HG03460 (cell line): ENCODE data around the gene NEMP2.
"Not testable (repeated sequence)": the region's sequence is repeated elsewhere in the genome, so short reads cannot be mapped to it uniquely, and the experiment has no call there.

Source experiments
- ATAC-seq: cut with Tn5 transposase; IDR thresholded peaks from one replicate; pipeline ENCODE4 v1.9.1; 2021; ENCODE audit not compliant: unreplicated experiment

The NEMP2 gene

DNA sequence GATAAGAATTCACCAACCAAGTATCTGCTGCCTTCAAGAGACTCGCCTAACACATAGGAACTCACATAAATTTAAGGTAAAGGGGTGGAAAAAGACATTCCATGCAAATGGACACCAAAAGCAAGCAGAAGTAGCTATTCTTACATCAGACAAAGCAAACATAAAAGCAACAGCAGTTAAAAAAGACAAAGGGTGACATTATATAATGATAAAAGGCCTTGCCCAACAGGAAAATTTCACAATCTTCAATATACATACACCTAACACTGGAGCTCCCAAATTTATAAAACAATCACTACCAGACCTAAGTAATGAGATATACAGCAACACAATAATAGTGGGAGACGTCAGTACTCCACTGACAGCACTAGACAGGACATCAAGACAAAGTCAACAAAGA lies 41.4 kb downstream of the NEMP2 start:
- no peak for ATAC-seq

DNA sequence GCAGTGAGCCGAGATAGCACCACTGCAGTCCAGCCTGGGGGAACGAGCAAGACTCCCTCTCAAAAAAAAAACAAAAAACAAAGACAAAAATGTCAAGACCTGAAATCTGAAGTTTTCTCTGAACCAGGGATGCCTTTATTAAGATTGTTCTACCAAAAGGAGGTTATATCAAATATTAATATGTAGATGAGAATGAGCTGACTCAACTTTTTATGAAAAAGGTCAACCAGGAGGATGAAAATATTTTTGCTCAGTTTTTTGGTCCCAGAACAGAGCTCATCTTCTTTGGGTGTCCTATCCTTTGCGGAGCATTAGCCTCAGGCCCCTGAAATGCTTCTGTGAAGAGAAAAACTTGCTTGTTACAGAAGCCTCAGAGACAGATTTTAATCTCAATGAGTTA lies 44.0 kb downstream of the NEMP2 start:
- ATAC-seq = no peak

DNA sequence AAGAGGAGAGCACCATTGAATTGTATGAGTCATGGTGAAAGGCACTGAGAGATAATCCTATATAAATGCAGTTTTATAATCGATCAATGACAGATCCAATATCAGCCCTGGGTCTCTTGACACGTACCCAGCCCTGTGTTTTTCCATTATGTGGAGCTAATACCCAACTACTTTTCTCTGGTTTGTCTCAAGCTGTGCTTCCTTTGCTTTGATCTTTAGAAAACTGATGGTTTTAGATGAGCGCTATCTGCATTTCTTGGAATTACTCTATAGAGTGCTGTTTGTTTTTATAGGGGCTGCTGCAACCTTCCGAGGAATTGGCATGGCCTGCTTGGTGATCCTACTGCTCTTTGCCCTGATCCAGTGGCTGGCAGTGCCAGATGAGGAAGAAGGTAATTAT lies 45.0 kb downstream of the NEMP2 start:
- no peak for ATAC-seq

DNA sequence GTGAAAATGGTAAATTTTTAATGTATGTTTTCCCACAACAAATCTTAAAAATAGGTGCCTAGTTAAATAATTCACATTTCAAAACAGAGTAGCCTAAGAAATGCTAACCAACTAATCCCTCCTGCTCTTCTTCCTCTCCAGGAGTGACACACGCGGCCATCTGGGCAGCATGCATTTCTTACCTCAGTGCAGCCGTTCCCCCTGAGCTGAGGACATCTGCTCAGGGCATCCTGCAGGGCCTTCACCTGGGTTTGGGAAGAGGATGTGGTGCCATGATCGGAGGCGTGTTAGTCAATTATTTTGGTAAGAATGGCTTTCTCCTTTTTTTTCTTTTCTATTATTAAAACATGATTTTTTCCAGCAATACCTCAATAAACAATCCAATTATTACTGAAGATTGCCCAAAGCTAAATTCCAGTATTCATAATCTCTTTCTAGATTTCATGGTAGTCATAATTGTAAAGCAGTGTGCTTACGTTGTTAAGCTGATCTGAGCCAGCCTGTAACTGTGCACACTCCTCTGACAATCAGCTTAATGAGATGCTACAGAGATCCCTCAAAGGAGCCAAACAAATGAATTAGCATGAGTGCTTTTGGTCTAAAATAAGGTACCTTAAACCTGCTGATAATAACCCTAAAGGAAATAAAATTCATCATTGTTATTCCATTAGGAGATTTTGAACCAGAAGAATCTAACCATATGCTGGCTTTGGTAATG lies 45.8 kb downstream of the NEMP2 start:
- no peak for ATAC-seq

DNA sequence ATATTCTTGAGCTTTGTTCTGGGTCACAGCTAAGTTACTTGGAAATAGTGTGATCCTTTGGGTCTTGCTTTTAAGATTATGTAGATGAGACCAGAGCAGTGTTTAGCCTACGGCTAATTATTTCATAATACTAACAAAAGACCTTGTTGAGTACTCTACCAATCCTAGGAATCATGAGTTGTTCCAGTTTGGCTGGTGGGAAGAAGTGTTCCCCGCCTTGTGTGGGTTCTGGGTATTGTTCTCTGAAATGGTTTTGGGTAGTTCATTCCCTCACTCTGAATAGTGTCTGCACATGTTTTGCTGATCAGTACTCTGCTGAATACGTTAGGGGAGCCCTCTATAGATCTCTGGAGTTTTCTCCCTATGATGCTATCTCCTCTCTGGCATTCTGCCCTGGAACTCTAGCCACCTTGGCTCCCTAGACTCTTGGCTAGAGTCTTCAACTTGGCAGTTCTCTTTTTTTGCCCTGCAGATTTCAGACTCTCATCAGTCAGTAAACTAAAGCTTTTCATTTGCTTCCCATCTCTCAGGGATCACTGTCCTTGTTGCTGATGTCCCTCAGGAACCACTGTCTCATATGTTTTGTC lies 48.4 kb downstream of the NEMP2 start:
- ATAC-seq = no peak

DNA sequence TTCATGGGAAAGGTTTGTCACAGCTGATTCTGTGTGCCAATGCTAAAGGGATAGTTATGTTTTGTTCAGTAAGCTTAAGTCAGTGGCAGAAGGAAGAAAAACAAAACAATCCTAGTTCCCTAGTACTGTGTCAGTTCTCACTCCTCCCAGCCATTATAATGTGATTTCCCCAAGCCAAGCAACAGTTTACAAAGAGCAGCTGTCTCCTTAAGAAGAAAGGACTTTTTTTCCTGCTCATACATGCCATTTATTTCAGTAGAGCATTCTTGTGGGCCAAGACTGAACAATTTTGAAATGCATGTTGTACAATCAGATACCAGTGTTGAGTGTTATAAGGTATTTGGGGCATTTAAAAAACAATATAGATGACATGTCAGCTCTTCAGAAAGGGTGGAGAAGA lies 52.1 kb downstream of the NEMP2 start:
- ATAC-seq = no peak

DNA sequence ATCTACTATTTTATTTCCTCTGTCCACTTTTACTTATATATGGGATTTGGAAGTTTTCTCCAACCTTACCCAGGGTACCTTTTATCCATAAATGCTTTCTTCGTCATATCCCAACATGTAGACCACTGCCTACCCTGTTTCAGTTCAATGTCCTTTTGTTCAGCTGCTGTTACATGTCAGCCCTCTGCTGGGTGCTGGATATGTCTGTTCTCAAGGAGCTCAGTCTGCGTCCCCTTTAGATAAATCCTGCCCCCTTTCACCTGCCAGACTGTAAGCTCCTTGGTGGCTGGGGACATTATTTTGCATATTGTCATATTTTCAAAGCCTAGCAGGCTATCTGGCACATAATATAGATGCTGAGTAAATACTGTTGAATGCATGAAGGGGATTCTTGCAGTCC lies 53.2 kb downstream of the NEMP2 start:
- no peak for ATAC-seq

DNA sequence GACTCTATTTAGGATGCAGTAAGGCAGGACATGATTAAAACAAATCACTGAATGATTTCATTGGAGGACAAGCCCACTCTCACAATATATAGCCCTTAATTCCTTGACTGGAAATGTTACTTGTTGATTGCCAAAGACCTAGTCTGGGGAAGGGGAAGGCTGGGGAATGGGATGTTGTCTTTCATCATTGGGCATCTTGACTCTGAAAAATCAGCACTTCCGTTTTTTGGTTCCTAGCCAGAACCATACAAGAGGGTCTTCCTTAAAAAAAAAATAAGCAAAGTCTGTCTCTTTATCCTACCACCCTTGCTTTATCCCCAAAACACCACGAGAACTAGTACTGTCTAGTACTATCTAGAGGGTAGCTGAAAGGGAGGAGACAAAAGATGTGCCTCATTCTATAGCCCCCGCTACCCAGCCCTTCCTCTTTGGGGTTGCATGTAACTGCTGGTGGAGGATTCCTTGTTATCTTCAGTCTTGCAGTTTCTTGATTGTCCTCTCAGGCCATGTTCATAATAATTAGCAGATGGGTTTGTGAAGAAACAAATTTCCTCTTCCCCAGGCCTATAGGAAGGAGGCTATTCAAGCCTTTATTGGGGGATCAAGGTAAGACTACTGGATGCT lies 55.8 kb downstream of the NEMP2 start:
- no peak for ATAC-seq

DNA sequence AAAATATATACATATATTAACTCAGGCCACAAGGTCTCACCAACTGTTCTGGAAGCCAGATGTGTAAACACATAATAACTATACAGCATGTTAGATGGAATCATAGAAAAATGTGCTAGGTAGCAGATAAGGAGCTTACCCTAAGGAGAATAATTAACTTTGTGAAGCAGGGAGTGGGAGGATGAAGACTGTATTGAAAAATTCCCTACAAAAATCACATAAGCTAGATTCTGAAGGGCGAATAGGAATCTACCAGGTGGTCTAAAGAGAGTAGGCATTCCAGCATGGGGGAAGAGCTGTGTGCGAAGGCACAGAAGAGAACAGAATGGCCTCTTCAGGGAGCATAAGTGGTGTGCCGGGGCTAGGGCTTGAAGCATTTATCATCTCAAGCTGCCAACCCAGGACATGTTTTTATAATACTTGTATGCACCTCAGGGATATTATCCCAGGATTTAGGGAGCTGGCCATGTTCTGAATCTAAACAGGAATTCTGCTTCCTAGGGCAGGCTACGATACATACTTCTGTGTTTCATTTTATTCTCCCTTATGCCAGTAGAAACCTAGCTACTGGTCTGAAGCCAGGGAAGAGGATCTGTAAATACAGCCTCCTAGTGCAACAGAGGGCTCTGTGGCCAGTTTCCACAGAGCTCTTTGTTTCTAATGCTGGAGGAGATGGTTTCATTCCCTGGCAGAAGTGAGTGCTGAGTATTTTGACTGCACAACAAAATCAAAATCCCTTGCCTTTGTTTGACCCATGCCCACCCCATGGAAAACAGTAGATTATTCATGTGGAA lies 56.7 kb downstream of the NEMP2 start:
- ATAC-seq = no peak

DNA sequence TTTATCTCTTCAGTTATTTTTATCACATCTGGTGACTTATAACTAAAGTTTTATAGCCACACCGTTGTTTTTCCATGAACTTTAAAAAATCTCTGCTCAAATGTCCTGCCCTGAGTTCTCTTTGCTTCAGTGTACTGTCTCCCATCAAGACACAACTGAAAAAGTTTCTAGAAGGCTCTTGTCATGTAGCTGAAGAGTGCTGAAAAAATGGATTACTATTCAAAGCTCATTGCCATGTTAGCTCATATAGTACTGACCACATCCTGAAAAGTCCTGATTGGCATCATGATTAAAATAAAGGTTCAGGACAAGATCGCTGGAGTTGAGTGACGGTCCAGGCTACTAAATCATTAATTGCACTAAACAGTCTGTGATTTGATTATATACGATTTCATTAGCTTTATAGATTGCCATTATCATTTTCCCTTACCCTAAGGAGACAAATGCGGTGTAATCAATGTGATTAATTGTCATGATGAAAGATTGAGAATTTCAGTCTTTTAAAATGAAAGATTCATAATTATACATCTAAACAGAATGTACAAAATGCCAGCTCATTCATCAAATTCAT lies 64.2 kb downstream of the NEMP2 start:
- no peak for ATAC-seq

DNA sequence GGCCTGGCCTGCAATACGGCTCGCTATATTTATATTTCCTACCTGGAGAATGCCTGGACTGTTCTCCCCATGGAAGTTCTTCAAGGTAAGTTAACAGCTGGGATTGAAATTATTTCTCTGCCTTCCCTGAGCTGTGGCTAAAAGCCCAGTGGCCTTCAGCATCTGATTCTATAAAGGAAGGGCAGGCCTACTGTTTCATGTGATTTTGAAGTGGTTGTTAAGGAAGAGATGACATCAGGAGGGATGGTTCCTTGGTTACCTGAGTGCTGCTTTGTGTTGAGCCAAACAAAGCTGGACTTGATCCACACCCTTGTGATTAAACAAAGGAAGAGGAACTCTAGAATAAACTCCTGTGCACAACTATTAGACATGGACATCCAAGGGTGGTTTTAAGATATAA lies 64.8 kb downstream of the NEMP2 start:
- no peak for ATAC-seq

DNA sequence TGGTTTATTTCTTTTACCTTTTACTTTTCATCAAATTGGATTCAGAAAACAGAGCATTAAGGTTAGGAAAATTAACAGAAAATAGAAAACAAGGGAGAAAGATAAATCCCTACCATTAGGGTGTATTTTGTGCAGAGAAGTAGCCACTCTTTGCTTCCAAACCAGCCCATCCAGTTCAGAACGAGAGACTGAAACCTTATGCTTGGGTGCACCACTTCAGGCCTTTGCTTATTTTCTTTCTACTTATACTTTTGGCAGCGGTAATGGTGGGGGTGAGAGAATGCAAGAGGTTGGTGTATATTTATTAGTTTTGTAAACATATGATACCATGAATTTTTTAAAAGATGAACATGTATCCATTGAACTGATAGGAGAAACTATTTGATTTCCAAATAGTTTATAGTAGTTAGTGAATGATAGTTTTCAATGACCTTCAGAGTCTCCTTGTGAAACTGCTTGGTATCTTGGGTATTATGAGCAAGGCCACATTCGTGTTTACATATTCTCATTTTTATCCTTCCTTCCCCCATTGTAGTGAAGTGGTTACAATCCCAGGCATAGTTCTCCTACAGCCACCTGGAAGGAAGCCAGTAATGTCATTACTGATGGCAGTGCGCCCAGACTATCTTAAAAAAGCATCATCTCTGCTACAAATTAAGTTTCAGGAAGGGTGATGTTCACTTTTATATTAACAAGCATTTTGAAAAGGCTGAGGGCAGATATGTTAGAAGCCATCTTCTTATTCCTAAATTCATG lies 65.5 kb downstream of the NEMP2 start:
- peak; percentile 44 for ATAC-seq

DNA sequence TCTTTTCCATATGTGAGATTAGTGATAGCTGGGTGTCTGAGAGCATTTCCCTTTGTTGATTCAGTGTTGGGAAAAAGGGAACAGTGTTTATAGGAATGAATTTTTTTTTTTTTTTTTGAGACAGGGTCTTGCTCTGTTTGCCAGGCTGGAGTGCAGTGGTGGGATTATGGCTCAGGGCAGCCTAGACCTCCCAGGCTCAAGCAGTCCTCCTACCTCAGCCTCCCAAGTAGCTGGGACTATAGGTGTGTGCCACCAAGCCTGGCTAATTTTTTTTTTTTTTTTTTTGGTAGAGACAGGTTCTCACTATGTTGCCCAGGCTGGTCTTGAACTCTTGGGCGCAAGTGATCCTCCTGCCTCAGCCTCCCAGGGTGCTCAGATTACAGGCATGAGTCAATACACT lies 66.2 kb downstream of the NEMP2 start:
- ATAC-seq = not testable (repeated sequence)

DNA sequence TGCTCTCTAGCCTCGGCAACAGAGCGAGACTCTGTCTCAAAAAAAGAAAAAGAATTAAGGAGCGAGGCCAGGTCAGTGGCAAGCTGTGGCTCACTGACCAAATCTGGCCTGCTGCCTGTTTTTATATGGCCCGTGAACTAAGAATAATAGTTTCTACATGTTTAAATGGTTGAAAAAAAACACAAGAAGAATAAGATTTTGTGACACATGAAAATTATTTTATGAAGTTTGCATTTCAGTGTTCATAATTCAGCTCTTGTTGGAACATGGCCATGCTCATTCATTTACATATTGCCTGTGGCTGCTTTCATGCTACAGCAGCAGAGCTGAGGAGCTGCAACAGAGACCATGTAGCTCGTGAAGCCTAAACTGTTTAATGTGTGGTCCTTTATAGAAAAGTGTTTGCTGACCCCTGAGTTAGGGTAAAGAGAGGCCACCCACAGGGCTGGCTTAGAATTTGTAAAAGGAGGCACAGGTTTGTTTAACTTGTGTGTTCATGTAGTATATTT lies 66.9 kb downstream of the NEMP2 start:
- no peak for ATAC-seq

DNA sequence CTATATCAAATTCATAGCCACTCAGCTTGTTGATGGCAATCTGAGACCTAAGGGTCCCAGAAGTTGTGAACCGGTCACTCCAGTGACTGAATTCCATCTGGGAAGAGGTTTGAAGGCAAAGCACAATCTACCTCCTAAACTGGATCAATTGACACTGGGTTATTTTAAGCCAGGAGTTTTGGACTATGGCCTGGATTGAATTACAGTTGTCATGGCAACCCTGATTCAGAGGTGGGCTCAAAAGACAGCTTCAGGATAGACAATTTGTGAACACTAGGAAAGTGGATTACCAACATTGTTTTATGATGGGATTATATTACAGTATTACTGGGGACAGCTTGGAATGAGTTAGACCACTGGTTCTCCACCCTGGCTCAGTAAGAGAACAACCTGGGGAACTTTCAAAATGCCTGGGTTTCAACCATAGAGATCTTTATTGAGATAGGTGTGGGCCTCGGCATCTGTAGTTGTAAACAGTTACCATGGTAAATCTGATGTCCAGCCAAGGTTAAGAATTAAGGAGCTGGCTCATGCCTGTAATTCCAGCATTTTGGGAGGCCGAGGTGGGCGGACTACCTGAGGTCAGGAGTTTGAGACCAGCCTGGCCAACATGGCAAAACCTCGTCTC lies 67.6 kb downstream of the NEMP2 start:
- no peak for ATAC-seq

DNA sequence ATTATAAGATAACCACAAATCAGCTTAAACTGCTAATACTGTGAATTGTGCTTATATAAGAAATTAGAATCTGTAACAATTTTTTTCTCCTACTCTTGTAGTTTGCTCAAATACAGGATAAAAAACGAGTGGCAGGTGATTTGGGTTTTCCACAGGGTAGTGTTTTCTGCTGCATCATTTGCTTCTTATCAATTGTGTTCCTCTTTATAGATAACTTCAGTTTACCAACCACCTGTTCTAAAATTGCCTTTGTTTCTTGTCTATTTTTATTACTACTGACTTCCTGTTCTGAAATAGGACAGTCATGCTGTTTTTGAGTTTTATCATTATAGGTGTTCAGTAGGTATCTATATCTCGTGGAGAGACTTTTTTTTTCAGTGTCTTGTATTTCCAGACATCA lies 69.5 kb downstream of the NEMP2 start:
- peak; percentile 49 for ATAC-seq

DNA sequence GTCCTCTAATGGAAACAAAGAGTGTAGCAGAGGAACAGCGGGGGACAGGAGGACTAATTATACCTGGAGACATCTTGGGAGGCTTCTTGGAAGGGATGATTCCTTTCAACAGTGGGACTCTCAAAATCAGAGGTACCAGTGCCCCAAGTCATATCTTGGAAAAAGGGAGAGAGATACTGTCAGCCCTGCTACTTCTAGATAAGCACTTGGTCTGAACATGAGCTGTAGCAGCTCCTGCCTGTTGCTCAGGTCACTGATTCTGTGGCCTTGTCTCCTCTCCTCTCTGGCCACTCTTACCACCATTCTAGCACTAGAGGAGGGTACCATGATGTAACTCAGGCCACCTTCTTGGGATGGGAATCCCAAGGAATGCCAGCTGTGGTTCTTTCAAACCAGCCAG lies 71.9 kb downstream of the NEMP2 start:
- no peak for ATAC-seq

DNA sequence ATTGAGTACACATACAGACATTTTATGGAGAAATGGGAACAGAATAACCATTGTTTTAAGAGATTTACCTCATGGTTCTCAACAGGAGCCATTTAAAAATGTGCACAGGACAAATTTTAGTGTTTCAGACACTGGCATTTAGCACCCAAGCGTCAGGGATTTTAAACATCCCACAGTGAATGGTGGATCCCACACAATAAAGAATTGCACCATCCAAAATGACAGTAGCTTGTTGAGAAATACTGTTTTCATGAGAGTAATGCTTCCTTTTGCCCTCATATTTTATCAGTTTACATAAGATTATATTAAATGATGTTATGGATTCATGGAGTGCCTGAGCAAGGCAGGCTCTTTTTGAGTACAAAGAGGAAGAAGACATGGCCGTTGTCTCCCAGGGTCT lies 72.3 kb downstream of the NEMP2 start:
- ATAC-seq = no peak

DNA sequence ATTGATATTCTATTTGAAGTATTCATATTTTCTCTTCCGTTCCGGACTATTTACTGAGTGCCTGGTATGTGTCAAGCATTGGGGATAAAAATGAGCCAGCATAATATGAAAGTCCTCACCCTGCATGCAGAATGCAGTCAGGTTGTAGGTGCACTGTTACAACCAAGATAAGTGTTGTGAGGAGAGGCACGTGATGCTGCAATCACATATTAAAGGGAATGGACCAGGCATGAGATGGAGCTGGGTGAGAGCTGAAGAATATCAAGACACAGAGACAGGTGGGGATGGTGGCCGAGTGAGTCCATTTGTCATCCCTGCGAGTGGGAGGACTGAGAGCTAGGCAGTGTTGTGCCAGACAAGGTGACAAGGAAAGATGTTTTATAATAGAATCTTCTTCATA lies 74.0 kb downstream of the NEMP2 start:
- ATAC-seq = no peak

DNA sequence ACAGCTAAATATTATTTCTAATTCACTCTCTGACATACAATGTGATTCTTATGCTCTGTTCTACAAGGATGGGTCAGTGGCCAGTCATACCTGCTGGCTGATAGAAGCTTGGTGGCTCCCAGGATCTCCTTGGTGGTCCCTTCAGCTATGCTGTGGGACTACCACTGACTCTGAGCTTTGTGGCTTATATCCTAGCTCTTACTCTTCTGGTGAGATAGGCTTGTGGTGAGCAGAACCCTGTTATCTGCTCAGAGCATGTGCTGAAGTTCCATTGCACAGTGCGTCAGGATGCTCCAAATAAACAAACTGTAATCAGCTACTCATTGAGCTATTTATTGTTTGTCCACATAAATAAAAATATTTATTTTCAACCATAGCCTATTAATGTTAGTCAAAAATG lies 74.6 kb downstream of the NEMP2 start:
- no peak for ATAC-seq
